SKM-1 (cell line): ENCODE measurements around the gene TCN1.

ENCODE experiments used
- DNase-seq: peaks from one replicate; lab custom pipeline; 2025; ENCODE audit not compliant: unreplicated experiment; lab: John Stamatoyannopoulos, UW

TCN1 gene

GRCh38 chr11:59810189-59810910, 55.9 kb downstream of the TCN1 start, which contains the start of gene MRPL16:
MRPL16 (minus strand) TSS chr11:59810778; CDS start chr11:59810658, 120 bp downstream.
- DNase-seq, result peak; percentile 79

- no peak for DNase-seq
These were observed 59.2 kb downstream of the TCN1 start for GRCh38 chr11:59807047-59807610.

DNA sequence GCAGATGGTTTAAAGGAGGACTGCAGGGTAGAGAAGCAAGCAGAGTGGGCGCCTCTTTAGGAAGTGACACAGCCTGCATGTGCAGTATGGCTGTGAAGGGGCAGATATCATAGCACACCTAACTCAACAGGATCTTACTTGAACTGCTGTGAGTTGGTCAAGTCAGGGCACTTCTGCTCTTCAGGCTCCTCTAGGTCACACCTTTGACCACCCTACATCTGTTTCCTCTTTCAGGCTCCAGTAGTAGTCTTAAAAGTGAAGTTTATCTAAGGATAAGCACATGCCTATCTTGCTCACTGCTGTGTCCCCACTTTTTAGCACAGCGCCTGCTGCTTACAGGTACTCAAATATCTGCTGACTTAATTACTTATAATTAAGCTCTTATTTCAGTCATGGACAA, 62.2 kb downstream of the TCN1 start:
- DNase-seq, result no peak
